ENCODE data around the gene PRKAA1.
"Not testable (repeated sequence)": the region's sequence is repeated elsewhere in the genome, so short reads cannot be mapped to it uniquely, and the experiment has no call there.

PRKAA1 gene

GRCh38 chr5:40825461-40826043 lies 27.4 kb upstream of the PRKAA1 start:
- not testable (repeated sequence) for DNase-seq

GRCh38 chr5:40823459-40823858 lies 25.3 kb upstream of the PRKAA1 start:
- no peak for DNase-seq

- DNase-seq: no peak
Observed at GRCh38 chr5:40813698-40814281, 15.6 kb upstream of the PRKAA1 start.

- DNase-seq: no peak
Observed at GRCh38 chr5:40812125-40812524, 14.0 kb upstream of the PRKAA1 start.

- no peak for DNase-seq
Observed at GRCh38 chr5:40801771-40802562, 3.8 kb upstream of the PRKAA1 start.

- no peak for DNase-seq
Observed at GRCh38 chr5:40799258-40799657, 1.1 kb upstream of the PRKAA1 start.

- DNase-seq: no peak
Observed at GRCh38 chr5:40798801-40799210, 632 bp upstream of the PRKAA1 start.

- peak; percentile 67 for DNase-seq
Observed at GRCh38 chr5:40797273-40798011, 732 bp downstream of the PRKAA1 start.

- DNase-seq: no peak
Observed at GRCh38 chr5:40796487-40796889, 1.7 kb downstream of the PRKAA1 start.

- not testable (repeated sequence) for DNase-seq
Observed at GRCh38 chr5:40794877-40795276, 3.3 kb downstream of the PRKAA1 start.

- DNase-seq: not testable (repeated sequence)
Observed at GRCh38 chr5:40794340-40794739, 3.8 kb downstream of the PRKAA1 start.

GRCh38 chr5:40792691-40793090 lies 5.5 kb downstream of the PRKAA1 start:
- not testable (repeated sequence) for DNase-seq

- DNase-seq: no peak
Observed at GRCh38 chr5:40791715-40792139, 6.4 kb downstream of the PRKAA1 start.

- DNase-seq: no peak
Observed at GRCh38 chr5:40790947-40791593, 7.1 kb downstream of the PRKAA1 start.

GRCh38 chr5:40788941-40789340 lies 9.2 kb downstream of the PRKAA1 start:
- not testable (repeated sequence) for DNase-seq

GRCh38 chr5:40787986-40788385 lies 10.2 kb downstream of the PRKAA1 start:
- DNase-seq: no peak

GRCh38 chr5:40786664-40787063 lies 11.5 kb downstream of the PRKAA1 start:
- DNase-seq: not testable (repeated sequence)

- no peak for DNase-seq
Observed at GRCh38 chr5:40784916-40785315, 13.3 kb downstream of the PRKAA1 start.

GRCh38 chr5:40784027-40784653 lies 14.0 kb downstream of the PRKAA1 start:
- no peak for DNase-seq

- DNase-seq: no peak
Observed at GRCh38 chr5:40781843-40782409, 16.2 kb downstream of the PRKAA1 start.

GRCh38 chr5:40780858-40781257 lies 17.3 kb downstream of the PRKAA1 start:
- DNase-seq: no peak

- DNase-seq: no peak
Observed at GRCh38 chr5:40780199-40780598, 18.0 kb downstream of the PRKAA1 start.
